Adrenal gland (tissue), 5 donors: ENCODE results near the gene TES.

Source experiments
- CTCF ChIP-seq, 6 experiments: fragments of 450-650 bp in 4 of 6; fragments of 200-600 bp in 2 of 6; sonication (generic) in 1 of 6; IDR thresholded peaks; 1 replicate in 5 of 6; 2 replicates in 1 of 6; pipeline versions ENCODE4 v1.5.1 to v1.8.0; 2016 to 2021; ENCODE audit warnings: antibody characterized with exemption in 6 of 6, mild to moderate bottlenecking in 2 of 6, moderate library complexity in 1 of 6
- POLR2A ChIP-seq, 2 donors: fragments of 450-650 bp; IDR thresholded peaks; one replicate each; pipeline ENCODE4 v1.6.1; 2017; ENCODE audit warnings: antibody characterized with exemption in 2 of 2, mild to moderate bottlenecking in 2 of 2, moderate library complexity in 1 of 2
- donor health status: DM: no; HTN: no; CAD: no.

- no peak for TF ChIP-seq POLR2A (IDR thresholded peaks at IDR 0.05)
- no peak for TF ChIP-seq CTCF (IDR thresholded peaks at IDR 0.05)
Measured at GRCh38 chr7:116273918-116274301, 63.6 kb downstream of the TES start.
